Calu3 (cell line): Measurements from ENCODE around the gene SMCO1. TPM values are rescaled to one million over a fixed set of nuclear protein-coding genes. Genes with fewer than 3 reads are reported as not detected.

Experiments used
- Bru-seq: library from RNA; stranded (reverse); fragments of 400-500 nt; gene quantifications from one replicate; lab custom pipeline; 2021; lab: Mats Ljungman, UMichigan
- BruChase-seq, 2 experiments: library from RNA; stranded (reverse); fragments of 400-500 nt; gene quantifications; one replicate each; lab custom pipeline; 2021; lab: Mats Ljungman, UMichigan
- BruUV-seq: library from RNA; stranded (reverse); fragments of 400-500 nt; replicated peaks from 2 replicates; lab custom pipeline; 2021; lab: Mats Ljungman, UMichigan
- CTCF ChIA-PET: fragments of 300-600 bp; sonication (Branson Sonifier 250); formaldehyde crosslinking; loops from one replicate; lab custom pipeline; 2022; ENCODE audit warnings: antibody characterized with exemption; lab: Charles Lee
- DNase-seq: peaks from one replicate; pipeline ENCODE4 v3.0.0; 2022
- H3K27ac Mint-ChIP-seq: one replicate; pipeline ENCODE4 v1.8.0; 2022; ENCODE audit warnings: mixed read lengths; ENCODE audit not compliant: unreplicated experiment
- H3K27me3 Mint-ChIP-seq: one replicate; pipeline ENCODE4 v1.8.0; 2022; ENCODE audit warnings: mixed read lengths; ENCODE audit not compliant: unreplicated experiment
- H3K36me3 Mint-ChIP-seq: one replicate; pipeline ENCODE4 v1.8.0; 2022; ENCODE audit warnings: mild to moderate bottlenecking, moderate library complexity, mixed read lengths; ENCODE audit not compliant: insufficient read depth, unreplicated experiment
- H3K4me1 Mint-ChIP-seq: one replicate; pipeline ENCODE4 v1.8.0; 2022; ENCODE audit warnings: mild to moderate bottlenecking, low read depth, mixed read lengths; ENCODE audit not compliant: unreplicated experiment
- H3K4me3 Mint-ChIP-seq: one replicate; pipeline ENCODE4 v1.8.0; 2022; ENCODE audit warnings: mild to moderate bottlenecking, low read depth, moderate library complexity, mixed read lengths; ENCODE audit not compliant: unreplicated experiment
- H3K9me3 Mint-ChIP-seq: one replicate; pipeline ENCODE4 v1.8.0; 2022; ENCODE audit warnings: low read depth, mixed read lengths; ENCODE audit not compliant: unreplicated experiment
- intact Hi-C: fragments of 100-400 bp; cut with micrococcal nuclease; formaldehyde crosslinking; loops from one replicate; pipeline ENCODE4 v1.10.0; 2022; ENCODE audit not compliant: unreplicated experiment
- long read RNA-seq: library from polyadenylated mRNA; stranded (forward); transcript quantifications from one replicate; pipeline ENCODE4 v2.0.0, GENCODE V29; 2022
- total RNA-seq: library from RNA; stranded (reverse); gene quantifications from 2 replicates; pipeline ENCODE4 v1.2.3, GENCODE V29; 2022
- TF ChIP-seq, protein P1 (sequence below): fragments of 200-600 bp; IDR thresholded peaks from one replicate; pipeline ENCODE4 v1.8.0; 2022; ENCODE audit warnings: antibody characterized with exemption; ENCODE audit not compliant: unreplicated experiment

The SMCO1 gene, protein sequence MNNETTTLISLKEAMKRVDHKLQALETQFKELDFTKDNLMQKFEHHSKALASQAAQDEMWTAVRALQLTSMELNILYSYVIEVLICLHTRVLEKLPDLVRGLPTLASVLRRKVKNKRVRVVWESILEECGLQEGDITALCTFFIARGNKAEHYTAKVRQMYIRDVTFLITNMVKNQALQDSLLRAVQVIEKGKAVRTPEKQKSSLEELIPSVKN
- total RNA-seq (not detected in 2 replicates), Bru-seq, nascent RNA (not detected), BruChase-seq, experiment 1, labeled RNA remaining after a 6-hour chase (not detected), BruChase-seq, experiment 2, labeled RNA remaining after a 2-hour chase (percentile 8 among the genes with signal in this experiment)
- long read RNA-seq, result 0 reads

DNA sequence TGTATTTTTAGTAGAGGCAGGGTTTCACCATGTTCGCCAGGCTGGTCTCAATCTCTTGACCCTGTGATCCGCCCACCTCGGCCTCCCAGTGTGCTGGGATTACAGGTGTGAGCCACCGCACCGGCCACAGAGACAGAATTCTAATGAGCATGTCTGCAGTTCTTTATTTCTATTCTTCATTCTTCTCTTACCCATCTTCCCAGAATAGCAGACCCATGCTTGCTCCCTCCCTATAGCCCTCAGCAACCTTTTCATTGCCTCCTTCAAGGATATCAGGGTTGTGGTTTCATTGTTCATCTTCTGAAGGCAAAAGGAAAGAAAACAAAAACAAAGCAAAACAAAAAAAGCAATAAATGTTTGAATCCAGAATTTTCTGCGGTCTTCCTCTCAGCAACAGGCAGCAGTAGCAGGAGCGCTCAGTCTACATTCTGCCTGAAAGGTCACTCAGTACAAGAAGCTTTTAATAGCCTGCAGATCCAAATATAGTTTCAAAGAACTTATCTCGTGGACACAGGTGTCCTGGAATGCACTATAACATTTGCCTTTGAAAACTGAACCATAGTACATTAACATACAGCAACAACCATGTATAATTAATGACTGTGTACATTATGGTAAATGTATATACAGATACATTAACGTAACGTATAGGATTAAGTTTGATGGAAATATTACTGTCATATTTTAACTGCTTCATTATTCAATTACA lies at the start of gene SMCO1:
SMCO1 (minus strand) TSS at position 434 of the 709 bp plus-strand sequence; CDS start at position 297, 137 bp downstream.
- Mint-ChIP-seq H3K27ac (no peak within 1 kb of the TSS), H3K36me3 (no peaks in the 10 kb centered on the region), H3K27me3 (peaks cover 11% of the 10 kb centered on the region), H3K4me1 (no peaks in the 10 kb centered on the region), H3K4me3 (no peak within 1 kb of the TSS), H3K9me3 (peaks cover 6% of the 10 kb centered on the region)
- intact Hi-C loops, result no loop called here
- BruUV-seq, result no TSS peak
- TF ChIP-seq, protein P1, sequence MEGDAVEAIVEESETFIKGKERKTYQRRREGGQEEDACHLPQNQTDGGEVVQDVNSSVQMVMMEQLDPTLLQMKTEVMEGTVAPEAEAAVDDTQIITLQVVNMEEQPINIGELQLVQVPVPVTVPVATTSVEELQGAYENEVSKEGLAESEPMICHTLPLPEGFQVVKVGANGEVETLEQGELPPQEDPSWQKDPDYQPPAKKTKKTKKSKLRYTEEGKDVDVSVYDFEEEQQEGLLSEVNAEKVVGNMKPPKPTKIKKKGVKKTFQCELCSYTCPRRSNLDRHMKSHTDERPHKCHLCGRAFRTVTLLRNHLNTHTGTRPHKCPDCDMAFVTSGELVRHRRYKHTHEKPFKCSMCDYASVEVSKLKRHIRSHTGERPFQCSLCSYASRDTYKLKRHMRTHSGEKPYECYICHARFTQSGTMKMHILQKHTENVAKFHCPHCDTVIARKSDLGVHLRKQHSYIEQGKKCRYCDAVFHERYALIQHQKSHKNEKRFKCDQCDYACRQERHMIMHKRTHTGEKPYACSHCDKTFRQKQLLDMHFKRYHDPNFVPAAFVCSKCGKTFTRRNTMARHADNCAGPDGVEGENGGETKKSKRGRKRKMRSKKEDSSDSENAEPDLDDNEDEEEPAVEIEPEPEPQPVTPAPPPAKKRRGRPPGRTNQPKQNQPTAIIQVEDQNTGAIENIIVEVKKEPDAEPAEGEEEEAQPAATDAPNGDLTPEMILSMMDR, result no peak
- DNase-seq, result no peak
- CTCF ChIA-PET, result no interaction called here

DNA sequence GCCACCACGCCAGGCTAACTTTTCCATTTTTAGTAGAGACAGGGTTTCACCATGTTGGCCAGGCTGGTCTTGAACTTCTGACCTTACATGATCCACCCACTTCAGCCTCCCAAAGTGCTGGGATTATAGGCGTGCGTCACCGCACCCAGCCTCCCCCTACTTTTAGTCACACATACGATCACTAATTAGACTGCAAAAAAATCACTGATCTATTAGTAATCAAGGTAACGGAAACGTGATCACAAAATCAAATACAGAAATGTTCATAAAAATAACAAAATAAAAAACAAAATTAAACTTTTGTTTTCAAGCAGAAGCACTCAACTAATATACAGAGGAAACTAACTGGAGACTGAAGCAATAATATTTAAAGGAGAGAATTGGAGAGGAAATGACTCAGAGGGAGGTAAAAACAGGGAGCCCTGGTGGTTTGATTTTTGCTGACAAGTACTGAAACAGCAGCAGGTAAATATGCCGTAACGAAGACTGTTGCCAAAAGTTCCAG lies 48.6 kb upstream of the SMCO1 start:
- TF ChIP-seq, protein P1, result no peak
- no peaks in the 10 kb centered on the region for H3K9me3 Mint-ChIP-seq
- intact Hi-C loops, result no loop called here
- no peak for DNase-seq
- H3K27ac Mint-ChIP-seq, result no peak overlapping the region
- BruUV-seq, result no TSS peak
- H3K36me3 Mint-ChIP-seq, result peaks cover 18% of the 10 kb centered on the region
- peaks cover 9% of the 10 kb centered on the region for H3K4me1 Mint-ChIP-seq
- no peak overlapping the region for H3K4me3 Mint-ChIP-seq
- CTCF ChIA-PET, result no interaction called here
- no peaks in the 10 kb centered on the region for H3K27me3 Mint-ChIP-seq

DNA sequence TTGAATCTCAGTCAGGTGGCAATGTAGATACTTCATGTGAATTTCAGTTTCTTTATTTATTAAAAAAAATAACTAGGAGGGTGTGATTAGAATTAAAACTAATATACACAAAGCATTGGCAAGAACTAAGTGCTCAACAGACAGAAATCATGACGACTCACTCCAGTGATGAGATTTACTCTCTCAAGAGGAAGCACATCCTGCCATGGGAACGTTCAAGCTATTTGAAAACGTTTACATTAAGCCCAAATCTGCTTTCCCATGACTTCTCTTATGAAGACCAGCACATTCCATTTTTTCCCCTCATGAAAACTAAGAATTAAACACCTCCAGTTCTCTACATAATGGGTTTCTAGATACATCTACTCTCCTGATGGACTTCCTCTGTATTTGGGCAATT lies 44.7 kb upstream of the SMCO1 start:
- H3K36me3 Mint-ChIP-seq, result no peaks in the 10 kb centered on the region
- H3K9me3 Mint-ChIP-seq, result no peaks in the 10 kb centered on the region
- BruUV-seq, result no TSS peak
- no peak for DNase-seq
- CTCF ChIA-PET, result no interaction called here
- no peaks in the 10 kb centered on the region for H3K27me3 Mint-ChIP-seq
- no peak overlapping the region for H3K27ac Mint-ChIP-seq
- TF ChIP-seq, protein P1, result no peak
- H3K4me3 Mint-ChIP-seq, result no peak overlapping the region
- no peaks in the 10 kb centered on the region for H3K4me1 Mint-ChIP-seq
- intact Hi-C loops, result no loop called here

DNA sequence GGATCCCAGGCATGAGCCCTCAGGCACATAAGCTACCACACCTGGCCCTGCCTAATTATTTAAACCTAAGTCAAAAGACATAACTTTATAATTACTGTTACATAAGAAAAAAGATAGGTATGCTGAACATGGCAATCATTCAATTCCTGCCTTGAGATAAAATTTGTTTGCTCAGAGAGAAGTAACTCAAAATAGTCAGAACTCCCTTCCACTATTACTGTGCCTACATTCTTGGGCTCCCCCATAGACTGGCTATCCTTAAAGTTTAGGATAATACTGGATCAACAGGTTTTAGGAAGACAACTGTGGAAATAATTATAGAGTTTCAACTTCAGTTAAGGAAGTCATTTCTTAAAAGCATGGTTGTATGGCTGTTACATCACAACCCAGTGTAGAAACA lies 43.3 kb upstream of the SMCO1 start:
- H3K9me3 Mint-ChIP-seq, result no peaks in the 10 kb centered on the region
- TF ChIP-seq, protein P1, result no peak
- intact Hi-C loops, result no loop called here
- H3K27ac Mint-ChIP-seq, result no peak overlapping the region
- no TSS peak for BruUV-seq
- no peak for DNase-seq
- no peak overlapping the region for H3K4me3 Mint-ChIP-seq
- no peaks in the 10 kb centered on the region for H3K36me3 Mint-ChIP-seq
- no peaks in the 10 kb centered on the region for H3K27me3 Mint-ChIP-seq
- H3K4me1 Mint-ChIP-seq, result no peaks in the 10 kb centered on the region
- CTCF ChIA-PET, result no interaction called here
